Anterior cingulate cortex (tissue), 58 donors: Measurements from ENCODE around the gene IQSEC3.

Experiments
- DNase-seq, 58 donors: peaks; one replicate each; lab custom pipeline; 2025; lab: John Stamatoyannopoulos, UW

Gene IQSEC3

GRCh38 chr12:188910-189621 is 122.5 kb downstream of the IQSEC3 start:
- DNase-seq: peak in 49 of 58 donors; percentile 20 to 76 (median 49)

- no peak for DNase-seq
Observed at GRCh38 chr12:189622-189962, 123.0 kb downstream of the IQSEC3 start.

GRCh38 chr12:190881-191280 is 124.3 kb downstream of the IQSEC3 start:
- DNase-seq: no peak

- DNase-seq: no peak
Observed at GRCh38 chr12:191541-191940, 125.0 kb downstream of the IQSEC3 start.

DNA sequence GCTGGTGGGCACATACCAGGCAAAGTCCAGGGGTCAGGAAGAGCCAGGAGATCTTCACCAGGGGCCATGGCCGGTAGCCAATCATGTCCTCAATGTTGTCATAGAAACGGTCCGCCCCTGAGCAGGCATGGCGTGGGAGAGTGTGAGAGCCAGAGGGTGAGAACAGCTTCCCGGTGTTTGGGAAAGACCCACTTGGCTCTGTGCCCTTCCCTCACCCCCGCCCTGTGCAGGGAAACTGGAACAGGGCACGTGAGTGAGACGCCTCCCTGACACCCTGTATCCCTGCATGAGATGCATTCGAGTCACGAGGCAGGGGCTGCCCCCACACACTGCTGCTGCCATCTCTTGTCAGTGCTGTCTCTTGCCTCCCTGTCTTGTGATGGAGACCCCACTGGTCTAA is 126.7 kb downstream of the IQSEC3 start:
- peak in 32 of 58 donors; percentile 8 to 75 (median 39) for DNase-seq

- no peak for DNase-seq
Observed at GRCh38 chr12:194276-194675, 127.7 kb downstream of the IQSEC3 start.

GRCh38 chr12:195156-195555 is 128.6 kb downstream of the IQSEC3 start:
- DNase-seq: peak in 3 of 58 donors; percentile 17 to 27 (median 20)

GRCh38 chr12:195951-196350 is 129.4 kb downstream of the IQSEC3 start:
- no peak for DNase-seq

DNA sequence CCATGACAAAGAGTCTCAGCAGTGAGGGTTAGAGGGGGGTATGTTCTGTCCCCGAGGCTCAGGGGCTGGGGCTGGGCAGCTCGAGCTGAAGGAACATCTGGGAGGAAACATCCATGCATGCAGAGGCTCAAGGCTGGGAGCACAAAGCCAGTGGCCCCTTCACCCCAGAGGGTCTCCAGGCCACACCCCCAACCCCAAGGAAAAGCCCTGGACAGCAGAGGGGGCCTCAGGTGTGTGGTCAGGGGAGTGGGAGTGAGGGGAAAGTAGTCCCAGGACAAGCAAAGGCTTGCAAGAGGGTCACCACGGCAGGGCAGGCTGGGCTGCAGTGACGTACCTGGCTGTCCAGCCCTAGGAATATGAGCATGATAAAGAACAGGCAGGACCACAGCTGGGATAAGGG is 129.9 kb downstream of the IQSEC3 start:
- no peak for DNase-seq

- DNase-seq: no peak
Observed at GRCh38 chr12:197347-197746, 130.8 kb downstream of the IQSEC3 start.

- DNase-seq: no peak
Observed at GRCh38 chr12:197911-198695, 131.5 kb downstream of the IQSEC3 start.

DNA sequence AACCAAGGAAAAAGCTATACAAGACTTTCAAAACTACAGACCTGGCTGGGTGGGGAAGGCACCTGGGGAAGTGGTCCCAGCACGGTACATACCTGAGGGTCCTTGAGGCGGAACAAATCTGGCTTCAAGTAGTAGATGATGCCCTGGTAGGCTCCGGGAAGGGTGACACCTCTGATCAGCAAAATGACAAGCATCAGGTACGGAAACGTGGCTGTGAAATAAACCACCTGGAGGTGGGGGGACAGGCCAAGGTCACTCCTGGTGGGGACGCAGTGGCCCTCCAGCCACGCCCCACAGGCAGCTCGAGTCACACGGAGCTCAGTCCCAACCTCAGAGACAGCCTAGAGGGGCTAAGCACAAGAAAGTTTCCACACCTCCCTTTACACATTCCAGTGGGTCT is 132.1 kb downstream of the IQSEC3 start:
- no peak for DNase-seq

GRCh38 chr12:201361-201760 is 134.8 kb downstream of the IQSEC3 start:
- DNase-seq: no peak

DNA sequence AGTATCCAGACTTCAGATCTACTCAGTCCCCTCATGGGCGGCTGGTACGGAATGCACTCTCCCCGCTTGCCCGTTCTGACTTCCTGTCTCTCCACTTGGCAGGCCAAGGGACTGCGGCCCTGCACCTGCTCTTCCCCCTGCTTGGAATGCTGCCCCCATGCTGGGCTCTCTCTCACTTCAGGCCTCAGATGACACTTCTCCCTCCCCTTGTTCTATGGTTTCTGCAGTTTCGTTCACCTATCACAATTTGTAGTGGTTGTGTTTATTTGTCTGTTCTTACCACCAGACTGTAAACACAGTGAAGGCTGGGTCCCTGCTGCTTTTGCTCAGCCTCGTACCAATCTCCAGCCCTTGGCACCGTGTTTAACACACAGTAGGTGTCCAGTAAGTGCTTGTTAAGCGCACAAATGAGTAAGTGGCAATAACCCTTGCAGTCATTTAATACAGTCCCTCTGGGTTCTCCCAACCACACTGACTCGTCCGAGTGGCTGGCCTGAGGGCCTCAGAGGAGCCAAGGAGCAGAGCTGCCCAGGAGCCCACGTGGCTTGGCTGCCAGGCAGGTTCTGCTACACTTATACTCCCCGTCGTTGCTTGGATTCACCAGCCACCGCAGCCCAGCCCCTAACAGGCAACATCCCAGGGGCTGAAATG is 135.6 kb downstream of the IQSEC3 start:
- peak in 13 of 58 donors; percentile 14 to 60 (median 25) for DNase-seq

DNA sequence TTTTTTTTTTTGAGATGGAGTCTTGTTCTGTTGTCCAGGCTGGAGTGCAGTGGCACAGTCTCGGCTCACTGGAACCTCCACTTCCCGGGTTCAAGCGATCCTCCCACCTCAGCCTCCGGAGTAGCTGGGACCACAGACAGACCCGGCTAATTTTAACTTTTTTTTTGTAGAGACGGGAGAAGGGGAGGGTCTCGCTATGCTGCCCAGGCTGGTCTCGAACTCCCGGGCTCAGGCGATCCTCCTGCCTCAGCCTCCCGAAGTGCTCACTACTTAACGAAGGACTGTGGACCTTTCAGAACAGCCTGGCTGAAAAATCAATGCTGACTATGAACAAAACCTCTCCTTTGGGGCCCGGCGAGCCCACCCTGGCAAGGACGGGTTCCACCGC is 136.5 kb downstream of the IQSEC3 start:
- DNase-seq: no peak

DNA sequence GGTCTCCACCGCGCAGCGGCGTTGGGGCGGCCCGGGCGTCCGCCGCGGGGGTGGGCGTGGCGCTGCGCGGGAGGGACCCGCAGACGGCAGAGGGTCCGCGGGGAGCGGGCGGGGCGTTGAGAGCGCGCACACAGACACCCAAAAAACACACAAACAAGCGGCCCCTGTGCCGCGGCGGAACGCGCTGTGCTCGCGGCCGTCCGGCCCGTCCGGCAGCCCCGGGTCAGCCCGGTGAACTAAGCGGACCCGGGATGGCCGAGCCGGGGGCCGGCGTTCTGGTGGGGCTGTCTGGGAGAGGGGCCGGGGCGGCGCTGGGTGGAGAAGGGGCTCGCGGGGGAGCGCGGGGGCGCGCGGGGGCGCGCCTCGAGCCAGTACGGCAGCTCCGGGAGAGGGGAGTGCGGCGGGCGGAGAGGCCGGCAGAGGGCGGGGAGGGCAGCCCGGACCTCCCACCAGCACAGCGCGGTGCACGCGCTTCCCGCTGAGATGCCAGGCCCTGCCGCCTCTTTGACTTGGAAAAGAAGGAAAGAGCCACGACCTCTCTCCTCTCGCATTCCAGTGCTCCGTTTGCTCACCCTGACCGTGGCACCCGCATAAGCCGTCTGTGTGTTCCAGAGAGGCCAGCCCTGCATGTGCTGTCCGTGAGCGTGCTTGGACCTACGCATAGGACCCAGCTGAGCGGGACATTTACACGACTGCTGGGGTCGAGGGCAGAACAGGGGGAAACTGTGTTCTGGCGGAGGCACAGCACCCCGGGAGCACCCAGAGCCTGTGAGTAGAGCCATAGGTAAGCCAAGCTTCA is 137.1 kb downstream of the IQSEC3 start:
- peak in 36 of 58 donors; percentile 8 to 70 (median 39) for DNase-seq

- no peak for DNase-seq
Observed at GRCh38 chr12:204261-204678, 137.7 kb downstream of the IQSEC3 start.

GRCh38 chr12:205026-205425 is 138.5 kb downstream of the IQSEC3 start:
- no peak for DNase-seq

DNA sequence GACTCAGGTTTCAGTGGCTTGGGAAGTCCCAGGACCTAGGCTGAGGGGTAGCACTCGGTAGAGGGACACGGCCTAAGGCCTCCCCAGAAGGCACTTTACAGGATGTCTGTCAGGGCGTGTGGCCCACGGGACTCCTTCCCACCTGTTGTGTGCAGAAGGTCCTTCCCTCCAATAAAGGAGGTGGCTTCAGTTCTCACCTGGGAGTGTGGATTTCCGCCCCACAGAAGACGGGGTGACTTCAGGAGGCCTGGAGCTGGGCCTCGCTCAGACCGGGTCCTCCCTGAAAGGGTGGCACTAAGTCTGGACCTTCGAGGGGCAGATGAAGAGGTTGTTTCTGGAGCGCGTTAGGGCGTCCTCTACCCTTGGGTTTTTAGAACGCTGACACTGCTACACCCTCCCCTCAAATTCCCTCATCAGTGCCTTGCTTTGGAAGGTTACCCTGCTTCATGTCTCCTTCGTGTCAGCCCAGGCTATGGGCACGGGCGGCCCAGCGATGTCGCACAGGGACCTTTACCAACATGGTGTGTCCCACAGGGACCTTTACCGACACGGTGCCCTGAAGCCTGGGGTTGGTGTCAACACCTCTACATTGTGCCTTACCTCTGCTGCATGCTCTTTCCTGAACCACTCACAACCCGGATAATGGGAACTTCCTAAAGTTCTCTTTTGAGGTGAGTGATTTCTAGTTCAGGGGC is 140.3 kb downstream of the IQSEC3 start:
- DNase-seq: no peak

- no peak for DNase-seq
Observed at GRCh38 chr12:207804-208203, 141.2 kb downstream of the IQSEC3 start.
